ENCODE measurements around the gene LDHAL6A.

GRCh38 chr11:18472587-18472986 lies 16.9 kb downstream of the LDHAL6A start:
- TF ChIP-seq, protein P1, sequence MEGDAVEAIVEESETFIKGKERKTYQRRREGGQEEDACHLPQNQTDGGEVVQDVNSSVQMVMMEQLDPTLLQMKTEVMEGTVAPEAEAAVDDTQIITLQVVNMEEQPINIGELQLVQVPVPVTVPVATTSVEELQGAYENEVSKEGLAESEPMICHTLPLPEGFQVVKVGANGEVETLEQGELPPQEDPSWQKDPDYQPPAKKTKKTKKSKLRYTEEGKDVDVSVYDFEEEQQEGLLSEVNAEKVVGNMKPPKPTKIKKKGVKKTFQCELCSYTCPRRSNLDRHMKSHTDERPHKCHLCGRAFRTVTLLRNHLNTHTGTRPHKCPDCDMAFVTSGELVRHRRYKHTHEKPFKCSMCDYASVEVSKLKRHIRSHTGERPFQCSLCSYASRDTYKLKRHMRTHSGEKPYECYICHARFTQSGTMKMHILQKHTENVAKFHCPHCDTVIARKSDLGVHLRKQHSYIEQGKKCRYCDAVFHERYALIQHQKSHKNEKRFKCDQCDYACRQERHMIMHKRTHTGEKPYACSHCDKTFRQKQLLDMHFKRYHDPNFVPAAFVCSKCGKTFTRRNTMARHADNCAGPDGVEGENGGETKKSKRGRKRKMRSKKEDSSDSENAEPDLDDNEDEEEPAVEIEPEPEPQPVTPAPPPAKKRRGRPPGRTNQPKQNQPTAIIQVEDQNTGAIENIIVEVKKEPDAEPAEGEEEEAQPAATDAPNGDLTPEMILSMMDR (IDR thresholded peaks at IDR 0.05) = no peak
- TF ChIP-seq POLR2A (IDR thresholded peaks at IDR 0.05) = no peak

Measured in sigmoid colon (tissue), 3 donors.